ENCODE results near the gene BGN.

DNA sequence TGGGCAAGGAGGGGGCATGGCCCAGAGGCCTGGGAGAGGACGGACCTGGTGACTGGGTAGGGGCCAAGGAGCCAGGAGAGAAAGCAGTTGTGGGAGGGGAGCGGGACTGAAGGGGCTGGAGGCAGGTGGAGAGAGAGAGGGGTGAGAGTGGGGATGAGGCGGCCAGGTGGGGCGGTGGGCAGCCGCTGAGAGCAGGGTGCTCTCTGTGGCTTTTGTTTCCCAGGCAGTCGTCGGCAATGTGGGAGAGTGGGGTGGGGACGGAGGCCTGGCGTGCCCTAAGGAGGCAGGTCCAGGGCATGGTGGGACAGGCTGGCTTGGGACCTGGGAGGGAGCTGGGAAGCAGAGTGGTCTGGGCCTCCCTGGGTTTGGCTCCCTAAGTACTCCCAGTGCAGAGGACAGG, 19.5 kb downstream of the BGN start:
- TF ChIP-seq POLR2AphosphoS5 (IDR thresholded peaks at IDR 0.05; ENCODE audit: low read depth, low read length) (no peak), JUND (IDR thresholded peaks at IDR 0.05) (no peak), POLR2A (IDR thresholded peaks at IDR 0.05; ENCODE audit: borderline replicate concordance, extremely low read depth, insufficient read depth, insufficient read length) (no peak), FOSL1 (IDR thresholded peaks at IDR 0.05; ENCODE audit: low read depth) (no peak), SRF (IDR thresholded peaks at IDR 0.05; ENCODE audit: low read depth) (no peak), YY1 (IDR thresholded peaks at IDR 0.05; ENCODE audit: extremely low read depth, insufficient replicate concordance, low read depth, low read length) (no peak), EGR1 (IDR thresholded peaks at IDR 0.05; ENCODE audit: low read depth) (no peak), EZH2 (IDR thresholded peaks at IDR 0.05) (no peak), SP1 (IDR thresholded peaks at IDR 0.05; ENCODE audit: low read depth) (no peak), ZFX (IDR thresholded peaks at IDR 0.05) (no peak), EZH2phosphoT487 (IDR thresholded peaks at IDR 0.05; ENCODE audit: borderline replicate concordance) (no peak), ELF1 (IDR thresholded peaks at IDR 0.05; ENCODE audit: borderline replicate concordance, low read depth) (no peak)
- TF ChIP-seq, protein P1, sequence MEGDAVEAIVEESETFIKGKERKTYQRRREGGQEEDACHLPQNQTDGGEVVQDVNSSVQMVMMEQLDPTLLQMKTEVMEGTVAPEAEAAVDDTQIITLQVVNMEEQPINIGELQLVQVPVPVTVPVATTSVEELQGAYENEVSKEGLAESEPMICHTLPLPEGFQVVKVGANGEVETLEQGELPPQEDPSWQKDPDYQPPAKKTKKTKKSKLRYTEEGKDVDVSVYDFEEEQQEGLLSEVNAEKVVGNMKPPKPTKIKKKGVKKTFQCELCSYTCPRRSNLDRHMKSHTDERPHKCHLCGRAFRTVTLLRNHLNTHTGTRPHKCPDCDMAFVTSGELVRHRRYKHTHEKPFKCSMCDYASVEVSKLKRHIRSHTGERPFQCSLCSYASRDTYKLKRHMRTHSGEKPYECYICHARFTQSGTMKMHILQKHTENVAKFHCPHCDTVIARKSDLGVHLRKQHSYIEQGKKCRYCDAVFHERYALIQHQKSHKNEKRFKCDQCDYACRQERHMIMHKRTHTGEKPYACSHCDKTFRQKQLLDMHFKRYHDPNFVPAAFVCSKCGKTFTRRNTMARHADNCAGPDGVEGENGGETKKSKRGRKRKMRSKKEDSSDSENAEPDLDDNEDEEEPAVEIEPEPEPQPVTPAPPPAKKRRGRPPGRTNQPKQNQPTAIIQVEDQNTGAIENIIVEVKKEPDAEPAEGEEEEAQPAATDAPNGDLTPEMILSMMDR (IDR thresholded peaks at IDR 0.05 in 2 of 3, conservative IDR thresholded peaks at IDR 0.05 in 1 of 3; ENCODE audit: borderline replicate concordance in 1 of 3, insufficient read depth in 1 of 3, low read depth in 2 of 3, low read length in 2 of 3), result no peak

Measured in HCT116 (cell line).